Vagina (tissue), 2 donors: ENCODE results near the gene AMBRA1. TPM values are rescaled to one million over a fixed set of nuclear protein-coding genes. Genes with fewer than 3 reads are reported as not detected.

Source experiments
- DNase-seq, 2 donors: peaks; one replicate each; pipeline ENCODE4 v3.0.0-alpha.2; 2017; ENCODE audit errors: extremely low spot score in 2 of 2
- H3K27ac ChIP-seq: fragments of 200-600 bp; sonication (generic); one replicate; pipeline ENCODE4 v1.5.1; 2019
- H3K27me3 ChIP-seq: fragments of 200-600 bp; sonication (generic); one replicate; pipeline ENCODE4 v1.5.1; 2019
- H3K36me3 ChIP-seq, 2 donors: fragments of 200-600 bp; sonication (generic); one replicate each; pipeline ENCODE4 v1.5.1; 2017 to 2019
- H3K4me1 ChIP-seq: fragments of 200-600 bp; sonication (generic); one replicate; pipeline ENCODE4 v1.5.1; 2019
- H3K4me3 ChIP-seq, 2 donors: fragments of 200-600 bp; sonication (generic); 1 replicate in 1 of 2; 2 replicates in 1 of 2; pipeline ENCODE4 v1.5.1; 2016 to 2019
- H3K9me3 ChIP-seq: fragments of 200-600 bp; sonication (generic); one replicate; pipeline ENCODE4 v1.5.1; 2019
- CTCF ChIP-seq, 3 experiments: fragments of 450-650 bp in 2 of 3; fragments of 200-600 bp in 1 of 3; sonication (generic) in 1 of 3; IDR thresholded peaks; one replicate each; pipeline ENCODE4 v1.5.1; 2017 to 2019; ENCODE audit warnings: antibody characterized with exemption in 3 of 3, mild to moderate bottlenecking in 2 of 3, moderate library complexity in 2 of 3
- POLR2A ChIP-seq, 2 donors: fragments of 450-650 bp; IDR thresholded peaks; one replicate each; pipeline ENCODE4 v1.6.1; 2017; ENCODE audit warnings: antibody characterized with exemption in 2 of 2, mild to moderate bottlenecking in 2 of 2, moderate library complexity in 2 of 2
- POLR2AphosphoS5 ChIP-seq, 2 donors: sonication (generic); formaldehyde crosslinking; IDR thresholded peaks; one replicate each; pipeline ENCODE4 v1.9.0; 2017; ENCODE audit warnings: antibody characterized with exemption in 2 of 2, mild to moderate bottlenecking in 2 of 2, low read depth in 1 of 2; ENCODE audit not compliant: insufficient read depth in 1 of 2
- intact Hi-C: fragments of 100-400 bp; cut with DNase I; formaldehyde crosslinking; loops from one replicate; pipeline ENCODE4 v1.15.1; 2023
- total RNA-seq: library from RNA; depleted of rRNA; stranded (reverse); fragments of >200 nt; gene quantifications from one replicate; pipeline ENCODE4 v1.2.3, GENCODE V29; 2016

The AMBRA1 gene
- total RNA-seq, 1 donor from 2014 or later = 40.0 TPM

GRCh38 chr11:46382646-46383403 lies 211.0 kb downstream of the AMBRA1 start:
- Histone ChIP-seq H3K27ac (no peak overlapping the region), H3K27me3 (no peaks in the 10 kb centered on the region), H3K4me3 (peak overlapping the region; percentile 68 to 79), H3K9me3 (no peaks in the 10 kb centered on the region), H3K36me3 (no peaks in the 10 kb centered on the region), H3K4me1 (peaks cover 23% of the 10 kb centered on the region)
- intact Hi-C loops = loop anchor here (10.0 kb wide), 1 partner anchor 232 kb away; the partner anchor contains the start of genes ATG13 and HARBI1
- no peak for DNase-seq
- TF ChIP-seq CTCF (IDR thresholded peaks at IDR 0.05) (peak in 2 of 3 experiments; percentile 1 to 18), POLR2A (IDR thresholded peaks at IDR 0.05) (no peak), POLR2AphosphoS5 (IDR thresholded peaks at IDR 0.05; ENCODE audit: insufficient read depth in 1 of 2, low read depth in 1 of 2) (no peak)

- Histone ChIP-seq H3K36me3 (no peaks in the 10 kb centered on the region), H3K27me3 (no peaks in the 10 kb centered on the region), H3K9me3 (no peaks in the 10 kb centered on the region), H3K4me3 (peak overlapping the region; percentile 68 to 79), H3K27ac (peak overlapping the region; percentile 94), H3K4me1 (peaks cover 23% of the 10 kb centered on the region)
- intact Hi-C loops = loop anchor here (10.0 kb wide), 1 partner anchor 233 kb away; the partner anchor contains the start of genes ATG13 and HARBI1
- TF ChIP-seq POLR2AphosphoS5 (IDR thresholded peaks at IDR 0.05; ENCODE audit: insufficient read depth in 1 of 2, low read depth in 1 of 2) = peak in 1 of 2 donors; percentile 23
- no peak for TF ChIP-seq POLR2A (IDR thresholded peaks at IDR 0.05)
- DNase-seq = no peak
These were observed 211.8 kb downstream of the AMBRA1 start for GRCh38 chr11:46381819-46382645.

DNA sequence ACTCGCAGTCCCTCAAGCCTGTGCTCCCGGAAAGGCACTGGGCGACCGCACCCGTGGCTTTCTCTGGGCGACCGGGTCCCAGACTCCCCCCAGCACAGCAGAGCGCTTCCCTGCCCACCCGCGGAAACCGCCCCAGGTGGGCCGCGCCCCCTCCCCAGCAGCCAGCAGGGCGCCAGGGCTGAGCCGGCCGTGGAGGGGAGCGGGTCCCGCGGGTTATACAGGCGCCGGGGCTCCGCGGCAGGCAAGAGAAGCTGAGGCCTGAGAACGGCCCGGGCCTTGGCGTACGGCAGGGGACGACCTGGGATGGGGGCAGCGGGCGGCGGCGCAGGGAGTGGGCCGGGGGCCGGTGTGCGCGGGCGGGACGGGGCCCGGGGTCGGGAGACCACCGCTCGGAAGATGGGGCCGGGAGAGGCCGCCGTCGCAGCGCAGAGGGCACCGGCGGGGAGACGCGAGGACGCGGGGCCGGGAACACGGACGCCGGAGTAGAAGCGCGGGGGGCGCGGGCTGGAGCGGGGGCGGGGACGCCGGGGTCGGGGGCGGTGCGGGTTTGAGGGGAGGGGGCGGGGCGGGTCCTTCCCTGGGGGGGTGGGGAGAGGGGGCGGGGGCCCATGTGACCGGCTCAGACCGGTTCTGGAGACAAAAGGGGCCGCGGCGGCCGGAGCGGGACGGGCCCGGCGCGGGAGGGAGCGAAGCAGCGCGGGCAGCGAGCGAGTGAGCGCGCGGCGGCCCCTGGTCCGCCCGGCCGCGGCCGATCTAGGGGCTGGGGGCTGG lies 212.6 kb downstream of the AMBRA1 start, which contains the start of gene MDK:
Gene MDK (plus strand): TSS at position 622 of the 771 bp plus-strand sequence. CDS start 389 bp downstream, outside the sequence.
- Histone ChIP-seq H3K36me3 (peaks cover 0 to 7% of the 10 kb centered on the region in 2 donors), H3K27me3 (no peaks in the 10 kb centered on the region), H3K4me1 (peaks cover 23% of the 10 kb centered on the region), H3K4me3 (peak within 1 kb of the TSS; percentile 68 to 79), H3K9me3 (no peaks in the 10 kb centered on the region), H3K27ac (peak within 1 kb of the TSS; percentile 94)
- TF ChIP-seq POLR2AphosphoS5 (IDR thresholded peaks at IDR 0.05; ENCODE audit: insufficient read depth in 1 of 2, low read depth in 1 of 2) (no peak), POLR2A (IDR thresholded peaks at IDR 0.05) (no peak), CTCF (IDR thresholded peaks at IDR 0.05) (no peak)
- intact Hi-C loops = loop anchor here (10.0 kb wide), 1 partner anchor 234 kb away; the partner anchor contains the start of genes ATG13 and HARBI1
- no peak for DNase-seq

GRCh38 chr11:46380340-46381047 lies 213.3 kb downstream of the AMBRA1 start:
- TF ChIP-seq POLR2AphosphoS5 (IDR thresholded peaks at IDR 0.05; ENCODE audit: insufficient read depth in 1 of 2, low read depth in 1 of 2) (peak in 1 of 2 donors; percentile 60), POLR2A (IDR thresholded peaks at IDR 0.05) (no peak), CTCF (IDR thresholded peaks at IDR 0.05) (no peak)
- H3K9me3 ChIP-seq = no peaks in the 10 kb centered on the region
- H3K4me3 ChIP-seq = peak overlapping the region; percentile 68 to 79
- no peaks in the 10 kb centered on the region for H3K27me3 ChIP-seq
- H3K27ac ChIP-seq = peak overlapping the region; percentile 94
- peaks cover 0 to 14% of the 10 kb centered on the region in 2 donors for H3K36me3 ChIP-seq
- peaks cover 23% of the 10 kb centered on the region for H3K4me1 ChIP-seq
- intact Hi-C loops = loop anchor here (10.0 kb wide), 1 partner anchor 234 kb away; the partner anchor contains the start of genes ATG13 and HARBI1
- no peak for DNase-seq
